NCI-H1436 treated with DMSO at 0.1 percent for 48 hours (cell line): Measurements from ENCODE around the gene ODAD4.

ENCODE experiments used
- DNase-seq: peaks from one replicate; lab custom pipeline; 2025; lab: John Stamatoyannopoulos, UW

The ODAD4 gene

DNA sequence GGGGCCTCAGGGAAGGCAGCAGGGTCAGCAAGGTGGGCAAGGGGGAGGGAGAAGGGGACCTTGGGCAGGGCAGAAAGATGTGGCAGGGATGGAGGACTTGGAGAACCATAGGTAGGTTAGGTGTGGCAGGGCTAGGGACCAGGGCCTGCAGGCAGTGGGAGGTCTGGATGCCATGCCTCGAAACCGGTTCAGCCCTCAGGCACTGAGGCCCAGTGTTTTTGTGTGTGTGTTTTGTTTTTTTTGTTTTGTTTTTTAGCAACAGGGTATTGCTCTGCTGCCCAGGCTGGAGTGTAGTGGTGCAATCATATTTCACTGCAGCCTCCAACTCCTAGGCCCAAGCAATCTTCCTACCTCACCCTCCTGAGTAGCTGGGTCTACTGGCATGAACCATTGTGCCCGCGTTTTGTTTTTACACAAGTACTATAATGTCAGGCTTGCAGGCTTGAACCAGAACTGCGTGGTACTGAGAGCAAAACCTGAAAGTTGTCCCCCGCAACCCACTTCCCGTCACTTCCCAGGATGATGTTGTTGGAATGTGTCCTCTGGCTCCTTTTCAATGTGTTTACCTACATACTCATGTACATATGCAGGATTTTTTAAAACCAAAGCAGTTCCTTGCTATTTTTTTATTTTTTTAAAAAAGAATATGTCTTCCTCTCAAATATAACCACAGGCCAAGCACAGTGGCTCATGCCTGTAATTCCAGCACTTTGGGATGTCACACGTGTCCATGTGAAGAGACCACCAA is 12.4 kb downstream of the ODAD4 start:
- no peak for DNase-seq

GRCh38 chr17:41943492-41943891 is 13.1 kb downstream of the ODAD4 start:
- no peak for DNase-seq

- no peak for DNase-seq
Observed at GRCh38 chr17:41944943-41945342, 14.5 kb downstream of the ODAD4 start.

GRCh38 chr17:41948762-41949460 is 18.5 kb downstream of the ODAD4 start:
- no peak for DNase-seq

- no peak for DNase-seq
Observed at GRCh38 chr17:41956522-41956921, 26.1 kb downstream of the ODAD4 start.

DNA sequence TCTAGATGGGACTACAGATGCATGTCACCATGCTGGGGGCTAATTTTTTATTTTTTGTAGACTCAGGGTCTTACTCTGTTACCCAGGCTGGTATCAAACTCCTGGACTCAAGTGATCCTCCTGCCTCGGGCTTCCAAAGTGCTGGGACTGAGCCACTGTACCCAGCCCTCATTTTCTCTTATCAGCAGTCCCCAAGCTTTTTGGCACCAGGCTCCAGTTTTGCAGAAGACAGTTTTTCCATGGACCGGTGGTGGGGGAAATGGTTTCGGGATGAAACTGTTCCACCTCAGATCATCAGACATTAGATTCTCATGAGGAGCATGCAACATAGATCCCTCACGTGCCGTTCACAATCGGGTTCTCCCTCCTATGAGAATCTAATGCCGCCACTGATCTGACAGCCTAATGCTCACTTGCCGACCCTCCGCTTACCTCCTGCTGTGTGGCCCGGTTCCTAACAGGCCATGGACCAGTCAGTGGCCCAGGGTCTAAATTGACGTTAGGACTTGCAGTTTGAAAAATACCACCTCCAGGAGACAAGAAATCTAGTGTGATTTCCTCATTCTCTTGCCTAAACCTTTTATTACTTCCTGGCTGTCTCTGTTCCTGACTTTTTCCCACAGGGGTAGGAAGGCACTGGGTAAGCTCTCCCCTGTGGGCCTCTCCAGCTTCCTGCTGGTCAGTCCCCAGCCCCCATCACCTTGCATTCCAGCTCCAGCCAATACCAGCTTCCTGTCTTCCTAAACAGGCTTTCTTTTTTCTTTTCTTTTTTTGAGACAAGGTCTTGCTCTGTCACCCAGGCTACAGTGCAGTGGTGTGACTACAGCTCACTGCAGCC is 26.8 kb downstream of the ODAD4 start:
- no peak for DNase-seq

- no peak for DNase-seq
Observed at GRCh38 chr17:41957869-41958439, 27.5 kb downstream of the ODAD4 start.

- no peak for DNase-seq
Observed at GRCh38 chr17:41959030-41959335, 28.6 kb downstream of the ODAD4 start.

GRCh38 chr17:41959336-41960095 is 29.1 kb downstream of the ODAD4 start:
- DNase-seq = no peak

- no peak for DNase-seq
Observed at GRCh38 chr17:41962111-41962510, 31.7 kb downstream of the ODAD4 start.

GRCh38 chr17:41962768-41963434 is 32.5 kb downstream of the ODAD4 start:
- DNase-seq = no peak

DNA sequence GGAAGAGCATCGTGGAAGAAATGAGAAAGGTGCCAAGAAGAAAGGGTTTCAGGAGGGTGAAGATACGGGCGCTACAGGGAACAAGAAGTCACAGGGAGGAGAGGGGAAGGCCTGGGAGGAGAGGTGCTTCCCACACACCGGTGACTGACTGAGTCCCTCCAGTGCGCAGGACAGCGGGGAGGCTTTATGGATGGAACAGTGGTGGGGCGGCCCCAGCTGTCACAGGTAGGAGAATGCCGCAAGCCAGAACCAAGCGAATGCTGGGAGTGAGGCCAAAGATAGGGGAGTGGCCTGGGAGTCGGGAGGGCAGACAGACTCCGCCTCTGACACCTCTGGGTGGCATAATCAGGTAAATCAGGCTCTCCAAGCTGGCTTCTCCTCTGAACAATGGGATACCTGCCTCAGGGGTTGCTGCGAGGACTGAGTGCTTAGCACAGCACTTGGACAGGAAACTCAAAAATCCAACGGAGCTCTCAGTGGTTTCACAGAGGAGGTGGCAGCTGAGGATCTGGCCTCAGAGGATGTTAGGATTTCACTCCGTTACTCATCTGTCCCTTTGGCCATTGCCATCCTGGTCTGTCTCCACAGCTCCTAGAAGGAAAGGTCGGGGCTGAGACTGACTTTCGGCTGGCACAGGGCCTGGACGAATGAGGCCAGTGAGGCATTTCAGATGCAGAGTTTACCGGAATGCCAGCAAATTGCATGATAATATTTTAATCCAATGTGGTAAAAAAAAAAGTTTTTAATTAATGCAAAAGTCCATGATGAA is 35.5 kb downstream of the ODAD4 start:
- peak; percentile 64 for DNase-seq

GRCh38 chr17:41966463-41967140 is 36.2 kb downstream of the ODAD4 start, which contains the start of gene CNP:
TSS of gene CNP (plus strand) at chr17:41966795. CDS start at chr17:41966885, 90 bp downstream.
- peak; percentile 34 for DNase-seq

GRCh38 chr17:41967141-41967920 is 36.9 kb downstream of the ODAD4 start:
- DNase-seq = no peak

GRCh38 chr17:41967921-41968578 is 37.6 kb downstream of the ODAD4 start:
- no peak for DNase-seq

- DNase-seq = no peak
Observed at GRCh38 chr17:41968676-41969075, 38.3 kb downstream of the ODAD4 start.

GRCh38 chr17:41970901-41971331 is 40.5 kb downstream of the ODAD4 start:
- no peak for DNase-seq
